Pancreas (tissue), 10 donors: ENCODE measurements around the gene CTSC. TPM values are rescaled to one million over a fixed set of nuclear protein-coding genes. Genes with fewer than 3 reads are reported as not detected.

Experiments used
- ATAC-seq, 4 donors: fragments of 200-7000 bp; cut with Tn5 transposase; one replicate each; pipeline versions ENCODE4 v1.8.0 to v1.9.1; 2020; ENCODE audit warnings: mild to moderate bottlenecking in 4 of 4, moderate library complexity in 4 of 4
- DNase-seq, 6 donors: peaks; one replicate each; pipeline ENCODE4 v3.0.0-alpha.2; 2020
- FAIRE-seq: peaks from 2 replicates; lab custom pipeline; 2012; peaks lifted over from hg19 to GRCh38; lab: Jason Lieb, UNC
- H3K27ac ChIP-seq, 4 donors: fragments of 200-600 bp; sonication (generic); 1 replicate in 3 of 4; 2 replicates in 1 of 4; pipeline versions ENCODE4 v1.5.0 to v1.8.0; 2020
- H3K27me3 ChIP-seq, 4 donors: fragments of 200-600 bp; one replicate each; pipeline ENCODE4 v1.8.0; 2021
- H3K36me3 ChIP-seq, 3 donors: fragments of 200-600 bp; sonication (generic) in 1 of 3; one replicate each; pipeline versions ENCODE4 v1.5.0 to v1.8.0; 2020 to 2021
- H3K4me1 ChIP-seq, 3 donors: fragments of 200-600 bp; one replicate each; pipeline ENCODE4 v1.8.0; 2021
- H3K4me3 ChIP-seq, 4 donors: fragments of 200-600 bp; sonication (generic) in 2 of 4; one replicate each; pipeline versions ENCODE4 v1.5.0 to v1.8.0; 2020 to 2021
- H3K9me3 ChIP-seq, 4 donors: fragments of 200-600 bp; one replicate each; pipeline ENCODE4 v1.8.0; 2021
- CTCF ChIP-seq, 4 donors: fragments of 200-600 bp; sonication (generic) in 3 of 4; IDR thresholded peaks; one replicate each; pipeline versions ENCODE4 v1.5.0 to v1.8.0; 2021; ENCODE audit warnings: antibody characterized with exemption in 4 of 4
- WGBS, 2 donors: extraction: QIAGEN DNeasy Blood & Tissue Kit; methylation state at CpG; one replicate each; pipeline ENCODE4 v1.1.7; 2013; 5-methylcytosine and 5-hydroxymethylcytosine counted together
- intact Hi-C, 3 donors: fragments of 100-400 bp; cut with DNase I; formaldehyde crosslinking; loops; one replicate each; pipeline versions ENCODE4 v1.11.1 to v1.14.2; 2022
- polyA plus RNA-seq, 2 donors: library from polyadenylated mRNA; stranded (reverse); fragments of 200-250 nt; gene quantifications; one replicate each; pipeline ENCODE4 v1.2.3, GENCODE V29; 2013
- total RNA-seq, 6 donors: library from RNA; stranded (reverse); fragmentation: NEBNext Ultra II Directional in 4 of 6; extraction: Animal tissue kit (Norgen Biotek cat#: 25700) in 4 of 6; gene quantifications; one replicate each; pipeline versions ENCODE4 v1.2.1 to v1.2.4, GENCODE V29; 2021 to 2023
- donor health status: healthy with polysubstance abuse.
- donor health status: DM: no; HTN: no; CAD: no; lungs with moderate emphysema.
- donor health status: DM: no; HTN: no; CAD: no.
- donor health status: control.
- donor health status: control.
- donor health status: Bipolar disorder and iron deficiency.
- donor health status: DM: yes; HTN: yes; CAD: no.
- donor health status: DM: no; HTN: no; CAD: no.
- donor health status: DM: no; HTN: no; CAD: no.
- donor health status: DM: yes; HTN: yes; CAD: no.

The CTSC gene
- total and polyA plus RNA-seq, 8 donors: 12.2 to 68.6 (median 22.2) TPM

- peaks cover 0 to 10% (median 8%) of the 10 kb centered on the region in 3 donors for H3K4me1 ChIP-seq
- TF ChIP-seq CTCF (IDR thresholded peaks at IDR 0.05): no peak
- H3K27ac ChIP-seq: peak overlapping the region; percentile 28 to 75 (median 64)
- ATAC-seq (peak; percentile 70 to 85 (median 76)), FAIRE-seq (no peak), DNase-seq (peak in 4 of 6 donors; percentile 27 to 62 (median 42))
- H3K4me3 ChIP-seq: peak overlapping the region; percentile 52 to 66 (median 64)
- intact Hi-C loops: no loop called here
- H3K27me3 ChIP-seq: no peaks in the 10 kb centered on the region
- H3K36me3 ChIP-seq: no peaks in the 10 kb centered on the region
- 1% methylated on average over 15 of the region's 15 CpGs for WGBS, 2 donors
- no peaks in the 10 kb centered on the region for H3K9me3 ChIP-seq
Observed at GRCh38 chr11:88337987-88338668, 592 bp upstream of the CTSC start.

GRCh38 chr11:88335284-88335683 lies 2.3 kb downstream of the CTSC start:
- H3K4me1 ChIP-seq: peaks cover 0 to 8% (median 8%) of the 10 kb centered on the region in 3 donors
- H3K9me3 ChIP-seq: no peaks in the 10 kb centered on the region
- H3K36me3 ChIP-seq: no peaks in the 10 kb centered on the region
- ATAC-seq: no peak
- no peak for TF ChIP-seq CTCF (IDR thresholded peaks at IDR 0.05)
- no peak for DNase-seq
- H3K27me3 ChIP-seq: no peaks in the 10 kb centered on the region
- FAIRE-seq: no peak
- H3K4me3 ChIP-seq: peak overlapping the region in 1 of 4 donors; percentile 11
- 74 to 90% methylated on average over 4 of the region's 4 CpGs for WGBS, 2 donors
- H3K27ac ChIP-seq: no peak overlapping the region
- intact Hi-C loops: no loop called here

- Histone ChIP-seq H3K4me1 (peaks cover 0 to under 1% (median 0%) of the 10 kb centered on the region in 3 donors), H3K27me3 (no peaks in the 10 kb centered on the region), H3K9me3 (no peaks in the 10 kb centered on the region), H3K4me3 (no peak overlapping the region), H3K36me3 (no peaks in the 10 kb centered on the region), H3K27ac (no peak overlapping the region)
- TF ChIP-seq CTCF (IDR thresholded peaks at IDR 0.05): no peak
- intact Hi-C loops: no loop called here
- 92 to 93% methylated on average over 2 of the region's 2 CpGs for WGBS, 2 donors
- ATAC-seq: no peak
- DNase-seq: no peak
- FAIRE-seq: no peak
Observed at GRCh38 chr11:88333862-88334261, 3.7 kb downstream of the CTSC start.

- DNase-seq: no peak
- 91 to 93% methylated on average over 1 of the region's 1 CpG for WGBS, 2 donors
- intact Hi-C loops: no loop called here
- Histone ChIP-seq H3K9me3 (no peaks in the 10 kb centered on the region), H3K4me1 (no peaks in the 10 kb centered on the region), H3K27ac (no peak overlapping the region), H3K27me3 (no peaks in the 10 kb centered on the region), H3K36me3 (no peaks in the 10 kb centered on the region), H3K4me3 (no peak overlapping the region)
- no peak for TF ChIP-seq CTCF (IDR thresholded peaks at IDR 0.05)
- ATAC-seq: no peak
- FAIRE-seq: no peak
Observed at GRCh38 chr11:88332851-88333250, 4.7 kb downstream of the CTSC start.

- intact Hi-C loops: no loop called here
- ATAC-seq: no peak
- H3K4me1 ChIP-seq: no peaks in the 10 kb centered on the region
- no peak overlapping the region for H3K27ac ChIP-seq
- no peak for FAIRE-seq
- TF ChIP-seq CTCF (IDR thresholded peaks at IDR 0.05): no peak
- H3K36me3 ChIP-seq: no peaks in the 10 kb centered on the region
- no peak overlapping the region for H3K4me3 ChIP-seq
- no peak for DNase-seq
- no peaks in the 10 kb centered on the region for H3K27me3 ChIP-seq
- WGBS, 2 donors: 78 to 90% methylated on average over 5 of the region's 5 CpGs
- H3K9me3 ChIP-seq: no peaks in the 10 kb centered on the region
Observed at GRCh38 chr11:88330826-88331428, 6.6 kb downstream of the CTSC start.
